Panc1 (cell line): ENCODE results near the gene DPT.

ENCODE experiments used
- POLR2AphosphoS5 ChIP-seq: IDR thresholded peaks from 2 replicates; pipeline ENCODE4 v1.6.1; 2012; ENCODE audit warnings: mild to moderate bottlenecking, low read depth, low read length, moderate library complexity
- SIN3A ChIP-seq: IDR thresholded peaks from 2 replicates; pipeline ENCODE4 v1.6.1; 2012; ENCODE audit warnings: low read depth, mild to moderate bottlenecking, low read length, moderate library complexity, borderline replicate concordance; ENCODE audit not compliant: insufficient read depth
- TF ChIP-seq, protein P1 (sequence below): fragments of 450-650 bp; IDR thresholded peaks from 2 replicates; pipeline ENCODE4 v1.5.1; 2017; ENCODE audit warnings: mild to moderate bottlenecking
- TF ChIP-seq, protein P2 (sequence below), 2 experiments: IDR thresholded peaks; 2 replicates each; pipeline ENCODE4 v1.6.1; 2011 to 2012; ENCODE audit warnings: low read depth in 2 of 2, control low read depth in 1 of 2, low read length in 1 of 2, mild to moderate bottlenecking in 1 of 2, moderate library complexity in 1 of 2; ENCODE audit not compliant: insufficient read depth in 1 of 2

DNA sequence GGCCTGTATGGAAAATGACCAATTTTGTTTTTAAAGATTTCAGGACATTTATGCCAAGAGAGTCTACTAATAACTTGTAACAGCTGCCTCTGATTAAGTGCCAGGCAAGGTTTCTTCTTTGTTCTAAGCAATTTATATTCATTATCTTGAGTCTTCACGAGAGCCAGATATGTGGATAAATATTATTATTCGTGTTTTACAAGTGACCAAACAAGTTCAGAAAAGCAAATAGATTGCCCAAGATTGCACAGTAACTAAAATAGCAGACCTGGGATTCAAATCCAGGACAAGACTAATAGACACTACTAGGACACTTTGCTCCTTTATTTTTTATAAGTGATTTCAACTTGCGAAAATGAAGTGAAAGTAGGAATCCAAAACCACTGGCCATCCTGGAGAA, 30.1 kb upstream of the DPT start:
- TF ChIP-seq, protein P1, sequence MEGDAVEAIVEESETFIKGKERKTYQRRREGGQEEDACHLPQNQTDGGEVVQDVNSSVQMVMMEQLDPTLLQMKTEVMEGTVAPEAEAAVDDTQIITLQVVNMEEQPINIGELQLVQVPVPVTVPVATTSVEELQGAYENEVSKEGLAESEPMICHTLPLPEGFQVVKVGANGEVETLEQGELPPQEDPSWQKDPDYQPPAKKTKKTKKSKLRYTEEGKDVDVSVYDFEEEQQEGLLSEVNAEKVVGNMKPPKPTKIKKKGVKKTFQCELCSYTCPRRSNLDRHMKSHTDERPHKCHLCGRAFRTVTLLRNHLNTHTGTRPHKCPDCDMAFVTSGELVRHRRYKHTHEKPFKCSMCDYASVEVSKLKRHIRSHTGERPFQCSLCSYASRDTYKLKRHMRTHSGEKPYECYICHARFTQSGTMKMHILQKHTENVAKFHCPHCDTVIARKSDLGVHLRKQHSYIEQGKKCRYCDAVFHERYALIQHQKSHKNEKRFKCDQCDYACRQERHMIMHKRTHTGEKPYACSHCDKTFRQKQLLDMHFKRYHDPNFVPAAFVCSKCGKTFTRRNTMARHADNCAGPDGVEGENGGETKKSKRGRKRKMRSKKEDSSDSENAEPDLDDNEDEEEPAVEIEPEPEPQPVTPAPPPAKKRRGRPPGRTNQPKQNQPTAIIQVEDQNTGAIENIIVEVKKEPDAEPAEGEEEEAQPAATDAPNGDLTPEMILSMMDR: no peak
- TF ChIP-seq POLR2AphosphoS5: no peak
- TF ChIP-seq SIN3A: no peak
- TF ChIP-seq, protein P2, sequence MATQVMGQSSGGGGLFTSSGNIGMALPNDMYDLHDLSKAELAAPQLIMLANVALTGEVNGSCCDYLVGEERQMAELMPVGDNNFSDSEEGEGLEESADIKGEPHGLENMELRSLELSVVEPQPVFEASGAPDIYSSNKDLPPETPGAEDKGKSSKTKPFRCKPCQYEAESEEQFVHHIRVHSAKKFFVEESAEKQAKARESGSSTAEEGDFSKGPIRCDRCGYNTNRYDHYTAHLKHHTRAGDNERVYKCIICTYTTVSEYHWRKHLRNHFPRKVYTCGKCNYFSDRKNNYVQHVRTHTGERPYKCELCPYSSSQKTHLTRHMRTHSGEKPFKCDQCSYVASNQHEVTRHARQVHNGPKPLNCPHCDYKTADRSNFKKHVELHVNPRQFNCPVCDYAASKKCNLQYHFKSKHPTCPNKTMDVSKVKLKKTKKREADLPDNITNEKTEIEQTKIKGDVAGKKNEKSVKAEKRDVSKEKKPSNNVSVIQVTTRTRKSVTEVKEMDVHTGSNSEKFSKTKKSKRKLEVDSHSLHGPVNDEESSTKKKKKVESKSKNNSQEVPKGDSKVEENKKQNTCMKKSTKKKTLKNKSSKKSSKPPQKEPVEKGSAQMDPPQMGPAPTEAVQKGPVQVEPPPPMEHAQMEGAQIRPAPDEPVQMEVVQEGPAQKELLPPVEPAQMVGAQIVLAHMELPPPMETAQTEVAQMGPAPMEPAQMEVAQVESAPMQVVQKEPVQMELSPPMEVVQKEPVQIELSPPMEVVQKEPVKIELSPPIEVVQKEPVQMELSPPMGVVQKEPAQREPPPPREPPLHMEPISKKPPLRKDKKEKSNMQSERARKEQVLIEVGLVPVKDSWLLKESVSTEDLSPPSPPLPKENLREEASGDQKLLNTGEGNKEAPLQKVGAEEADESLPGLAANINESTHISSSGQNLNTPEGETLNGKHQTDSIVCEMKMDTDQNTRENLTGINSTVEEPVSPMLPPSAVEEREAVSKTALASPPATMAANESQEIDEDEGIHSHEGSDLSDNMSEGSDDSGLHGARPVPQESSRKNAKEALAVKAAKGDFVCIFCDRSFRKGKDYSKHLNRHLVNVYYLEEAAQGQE (IDR thresholded peaks at IDR 0.05; ENCODE audit: insufficient read depth in 1 of 2, low read depth in 2 of 2, low read length in 1 of 2): no peak
